Activated CD8-positive, alpha-beta memory T cell treated with anti-CD3 and anti-CD28 coated beads for 4 hours (primary cell): ENCODE measurements around the gene TSNAXIP1.
"Not testable (repeated sequence)": the region's sequence is repeated elsewhere in the genome, so short reads cannot be mapped to it uniquely, and the experiment has no call there.

Source experiments
- DNase-seq, 2 donors: peaks; one replicate each; pipeline ENCODE4 v3.0.0-alpha.2; 2020; ENCODE audit warnings: low read depth in 2 of 2

Gene TSNAXIP1

DNA sequence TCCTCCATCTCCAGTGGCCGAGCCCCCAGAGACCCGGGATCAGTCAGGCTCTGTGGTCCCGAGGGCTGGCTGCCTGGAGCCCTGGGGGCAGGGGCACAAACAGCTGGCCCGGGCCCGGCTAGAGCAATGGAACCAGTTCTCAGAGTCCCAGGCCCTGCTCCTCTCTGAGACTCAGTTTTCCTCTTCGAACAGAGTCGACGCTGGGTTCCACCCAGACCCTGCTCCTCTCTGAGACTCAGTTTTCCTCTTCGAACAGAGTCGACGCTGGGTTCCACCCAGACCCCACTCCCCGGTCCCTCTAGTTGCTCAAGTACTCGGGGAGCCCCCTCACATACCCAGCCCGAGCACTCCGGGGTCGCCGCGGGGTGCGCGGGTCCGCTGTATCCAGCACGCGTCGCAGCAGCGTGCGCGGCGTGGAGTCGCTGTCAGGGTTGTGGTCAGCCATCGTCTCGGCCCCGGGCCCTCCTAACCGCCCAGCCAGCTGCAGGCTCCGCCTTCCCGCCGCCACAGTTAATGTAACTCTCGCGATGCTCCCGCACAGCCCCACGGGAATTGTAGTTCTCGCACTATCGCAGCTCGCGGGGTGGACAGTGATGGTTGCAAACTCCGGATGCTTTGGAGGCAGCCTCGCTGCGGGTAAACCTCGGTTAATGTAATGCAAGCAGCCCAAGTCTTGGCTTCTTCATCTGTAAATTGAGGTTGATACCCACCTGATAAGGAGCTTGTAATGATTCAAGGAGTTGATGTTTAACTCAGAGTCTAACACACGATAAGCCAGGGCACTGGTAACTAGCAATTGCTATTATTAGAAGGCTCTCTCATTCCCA is 26.9 kb downstream of the TSNAXIP1 start:
- peak; percentile 80 for DNase-seq

DNA sequence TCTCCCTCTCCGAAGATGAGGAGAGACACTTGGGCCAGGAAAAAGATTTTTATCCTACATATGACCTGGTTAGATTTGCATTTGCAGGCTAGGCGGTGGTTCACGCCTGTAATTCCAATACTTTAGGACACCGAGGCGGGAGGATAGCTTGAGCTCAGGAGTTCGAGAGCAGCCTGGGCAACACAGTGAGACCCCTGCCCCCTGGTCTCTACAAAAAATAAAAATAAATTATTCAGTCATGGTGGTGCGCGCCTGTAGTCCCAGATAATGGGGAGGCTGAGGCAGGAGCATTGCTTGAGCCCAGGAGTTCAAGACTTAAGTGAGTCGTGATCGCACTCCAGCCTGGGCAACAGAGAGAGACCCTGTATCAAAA is 27.5 kb downstream of the TSNAXIP1 start:
- DNase-seq, result no peak

DNA sequence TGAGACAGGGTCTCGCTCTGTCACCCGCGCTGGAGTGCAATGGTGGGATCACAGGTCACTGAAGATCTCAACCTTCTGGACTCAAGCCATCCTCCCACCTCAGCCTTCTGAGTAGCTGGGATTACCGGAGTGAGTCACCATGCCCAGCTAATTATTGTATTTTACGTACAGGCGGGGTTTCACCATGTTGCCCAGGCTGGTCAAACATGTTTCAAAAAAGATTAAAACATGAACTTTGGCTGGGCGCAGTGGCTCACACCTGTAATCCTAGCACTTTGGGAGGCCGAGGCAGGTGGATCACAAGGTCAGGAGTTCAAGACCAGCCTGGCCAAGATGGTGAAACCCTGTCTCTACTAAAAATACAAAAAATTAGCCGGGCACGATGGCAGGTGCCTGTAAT is 30.5 kb downstream of the TSNAXIP1 start:
- not testable (repeated sequence) for DNase-seq

DNA sequence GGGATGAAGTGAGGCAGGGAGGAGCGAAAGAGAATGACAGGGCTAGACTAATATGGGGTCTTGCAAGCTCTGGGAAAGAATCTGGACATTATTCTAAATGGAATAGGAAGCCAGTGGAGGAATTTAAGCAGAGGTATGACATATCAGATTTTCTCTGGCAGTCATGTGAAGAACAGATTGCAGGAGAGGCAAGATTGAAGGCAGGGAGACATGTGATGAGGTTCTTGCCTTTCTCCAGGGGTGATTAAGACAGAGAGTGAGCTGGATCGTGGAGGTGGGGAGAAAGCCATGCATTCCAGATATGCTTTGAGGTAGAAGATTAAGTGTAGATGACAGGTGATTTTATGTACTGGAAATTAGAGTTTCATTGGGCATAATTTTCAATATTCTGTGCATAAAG is 31.1 kb downstream of the TSNAXIP1 start:
- DNase-seq, result no peak

DNA sequence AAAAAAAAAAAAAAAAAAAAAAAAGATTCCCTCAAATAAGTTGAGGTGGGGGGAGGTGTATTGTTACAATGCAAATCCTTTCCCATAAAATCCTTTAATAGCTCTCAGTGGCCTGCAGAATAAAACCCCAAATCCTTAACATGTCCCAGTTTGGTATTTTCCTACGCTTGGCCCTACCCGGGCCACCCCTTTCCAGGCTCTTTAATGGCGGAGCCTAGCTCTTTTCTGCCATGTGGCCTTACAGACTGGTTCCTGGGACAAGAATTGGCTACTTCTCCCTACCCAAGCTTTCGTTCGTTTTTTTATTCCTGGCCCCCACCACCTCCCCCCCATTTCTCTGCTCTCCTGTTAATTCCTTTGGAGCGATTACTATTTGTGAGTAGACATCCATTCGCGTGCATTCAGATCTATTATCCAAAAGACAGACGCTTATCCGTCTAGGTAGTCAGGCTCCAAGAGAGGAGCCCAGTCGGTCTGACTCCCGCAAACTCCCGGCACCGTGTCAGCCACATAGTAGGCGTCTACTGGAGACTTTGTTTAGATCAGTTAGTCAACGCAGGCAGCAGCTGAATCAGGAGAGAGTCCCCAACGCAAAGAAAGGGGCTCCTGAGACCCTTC is 34.6 kb downstream of the TSNAXIP1 start:
- DNase-seq, result no peak

DNA sequence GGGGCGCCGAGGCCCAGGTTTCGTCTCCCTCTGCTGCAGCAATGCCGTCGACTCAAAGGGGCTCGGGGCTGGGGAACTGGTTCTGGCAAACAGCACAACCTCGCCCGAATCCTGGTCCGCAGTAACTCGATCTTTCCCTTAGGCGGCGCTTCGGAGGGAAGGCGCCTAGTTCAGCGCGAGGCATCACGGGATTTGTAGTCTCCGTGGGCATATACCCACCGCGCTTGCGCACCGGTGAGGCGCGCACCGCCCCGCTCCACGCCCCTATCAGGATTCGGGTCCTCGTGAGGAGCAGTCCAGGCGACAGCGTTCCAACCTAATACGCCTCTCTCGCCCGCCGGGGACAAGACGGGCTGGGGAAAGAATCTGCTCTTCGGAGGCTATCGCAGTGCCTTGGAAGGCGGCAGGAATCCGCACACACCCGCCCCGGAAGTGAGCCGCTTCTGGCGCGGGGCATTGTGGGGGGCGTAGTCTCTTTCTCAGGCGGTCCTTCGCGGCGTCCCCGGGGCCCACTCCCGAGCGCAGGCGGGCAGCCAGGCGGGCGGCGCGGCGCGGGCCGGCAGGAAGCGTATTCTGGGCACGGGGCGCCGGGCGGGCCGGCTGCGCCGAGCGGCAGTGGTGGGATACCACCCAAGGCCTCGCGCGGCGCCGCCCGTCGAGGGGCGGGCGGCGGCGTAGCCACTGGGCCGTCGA is 35.3 kb downstream of the TSNAXIP1 start, which contains the start of gene THAP11:
Gene THAP11, plus strand, starts transcription at position 505 of the 693 bp plus-strand sequence. CDS start 235 bp downstream, outside the sequence.
- peak; percentile 85 to 92 for DNase-seq

DNA sequence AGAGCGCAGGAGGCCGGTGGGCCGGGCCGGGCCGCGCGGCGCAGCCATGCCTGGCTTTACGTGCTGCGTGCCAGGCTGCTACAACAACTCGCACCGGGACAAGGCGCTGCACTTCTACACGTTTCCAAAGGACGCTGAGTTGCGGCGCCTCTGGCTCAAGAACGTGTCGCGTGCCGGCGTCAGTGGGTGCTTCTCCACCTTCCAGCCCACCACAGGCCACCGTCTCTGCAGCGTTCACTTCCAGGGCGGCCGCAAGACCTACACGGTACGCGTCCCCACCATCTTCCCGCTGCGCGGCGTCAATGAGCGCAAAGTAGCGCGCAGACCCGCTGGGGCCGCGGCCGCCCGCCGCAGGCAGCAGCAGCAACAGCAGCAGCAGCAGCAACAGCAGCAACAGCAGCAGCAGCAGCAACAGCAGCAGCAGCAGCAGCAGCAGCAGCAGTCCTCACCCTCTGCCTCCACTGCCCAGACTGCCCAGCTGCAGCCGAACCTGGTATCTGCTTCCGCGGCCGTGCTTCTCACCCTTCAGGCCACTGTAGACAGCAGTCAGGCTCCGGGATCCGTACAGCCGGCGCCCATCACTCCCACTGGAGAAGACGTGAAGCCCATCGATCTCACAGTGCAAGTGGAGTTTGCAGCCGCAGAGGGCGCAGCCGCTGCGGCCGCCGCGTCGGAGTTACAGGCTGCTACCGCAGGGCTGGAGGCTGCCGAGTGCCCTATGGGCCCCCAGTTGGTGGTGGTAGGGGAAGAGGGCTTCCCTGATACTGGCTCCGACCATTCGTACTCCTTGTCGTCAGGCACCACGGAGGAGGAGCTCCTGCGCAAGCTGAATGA is 36.0 kb downstream of the TSNAXIP1 start:
- DNase-seq, result peak; percentile 15 to 16

DNA sequence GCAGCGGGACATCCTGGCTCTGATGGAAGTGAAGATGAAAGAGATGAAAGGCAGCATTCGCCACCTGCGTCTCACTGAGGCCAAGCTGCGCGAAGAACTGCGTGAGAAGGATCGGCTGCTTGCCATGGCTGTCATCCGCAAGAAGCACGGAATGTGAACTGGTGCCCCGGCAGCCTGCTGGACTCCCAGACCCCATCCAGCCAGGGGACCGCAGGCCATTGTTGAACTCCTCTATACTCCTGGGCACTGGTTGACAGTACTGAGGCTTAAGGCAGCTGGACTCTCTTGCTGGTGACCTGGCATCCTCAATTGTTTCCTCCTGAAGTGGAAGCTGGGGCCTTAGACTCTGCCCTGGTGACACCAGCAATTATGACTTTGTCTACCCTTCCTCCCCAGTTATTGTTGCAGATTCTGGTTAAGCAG is 36.7 kb downstream of the TSNAXIP1 start:
- no peak for DNase-seq

DNA sequence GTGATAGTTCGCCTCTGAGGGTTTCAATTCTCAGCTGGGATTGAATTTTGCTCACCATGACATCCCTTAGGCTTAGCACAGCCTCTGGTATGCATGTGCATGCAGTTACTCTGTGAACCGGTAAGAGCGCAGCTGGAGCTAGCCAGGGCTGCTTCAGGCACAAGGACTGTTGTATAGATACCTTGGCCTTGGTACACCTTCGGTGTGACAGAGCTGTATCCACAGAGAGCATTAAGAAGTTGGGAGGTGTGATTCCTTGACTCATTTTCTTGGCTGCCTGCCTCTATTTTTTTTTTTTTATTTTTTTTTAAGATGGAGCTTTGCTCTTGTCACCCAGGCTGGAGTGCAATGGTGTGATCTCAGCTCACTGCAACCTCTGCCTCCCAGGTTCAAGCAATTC is 37.8 kb downstream of the TSNAXIP1 start:
- no peak for DNase-seq

DNA sequence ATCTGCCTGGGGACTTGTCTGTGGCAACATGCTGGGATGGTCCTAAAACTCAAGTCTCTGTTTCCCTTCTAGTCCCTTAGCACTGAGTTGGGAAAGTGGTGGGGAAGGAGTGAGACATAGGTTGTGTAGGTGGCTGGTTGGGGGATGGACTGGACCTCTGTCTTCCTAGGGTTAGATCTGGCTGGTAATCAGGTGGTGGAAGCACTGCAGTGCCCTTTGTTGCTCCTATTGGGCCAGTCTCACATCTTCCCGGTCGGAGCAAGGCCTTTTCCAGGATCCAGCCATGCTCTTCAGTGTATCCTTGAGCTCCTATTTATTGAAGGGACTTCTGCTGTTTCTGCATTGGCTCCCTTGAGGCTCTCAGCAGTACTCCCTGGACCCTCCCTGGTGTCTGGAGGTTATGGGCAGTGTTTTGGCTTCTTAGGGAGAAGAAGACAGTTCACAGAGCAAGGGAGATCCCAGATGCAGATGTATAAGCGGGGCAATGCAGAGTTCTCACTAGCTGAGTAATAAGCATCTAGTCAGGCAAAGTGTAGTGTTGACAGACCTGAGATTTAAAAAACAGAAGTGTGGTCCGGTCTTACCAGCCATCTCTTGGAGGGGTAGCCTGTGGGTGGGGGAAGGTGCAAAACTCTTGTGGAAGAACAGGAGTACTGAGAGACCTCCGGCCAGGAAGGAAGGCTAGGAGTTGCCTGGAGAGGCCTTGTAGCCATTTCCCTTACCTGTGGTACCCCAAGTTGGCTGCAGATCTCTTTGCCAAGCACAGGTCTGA is 38.8 kb downstream of the TSNAXIP1 start:
- no peak for DNase-seq

DNA sequence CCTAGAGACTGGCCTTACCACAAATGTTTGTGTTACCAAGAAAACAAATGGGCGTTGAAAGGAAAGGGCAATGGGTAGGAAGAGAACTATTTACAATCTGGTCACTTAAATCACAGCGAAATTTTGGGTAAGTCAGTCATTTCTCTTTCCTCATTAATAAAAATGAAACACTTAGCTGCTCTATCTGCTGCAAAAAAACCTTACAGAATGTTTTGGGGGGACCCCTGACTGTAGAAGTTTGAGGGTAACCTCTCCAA is 39.3 kb downstream of the TSNAXIP1 start:
- DNase-seq, result no peak

DNA sequence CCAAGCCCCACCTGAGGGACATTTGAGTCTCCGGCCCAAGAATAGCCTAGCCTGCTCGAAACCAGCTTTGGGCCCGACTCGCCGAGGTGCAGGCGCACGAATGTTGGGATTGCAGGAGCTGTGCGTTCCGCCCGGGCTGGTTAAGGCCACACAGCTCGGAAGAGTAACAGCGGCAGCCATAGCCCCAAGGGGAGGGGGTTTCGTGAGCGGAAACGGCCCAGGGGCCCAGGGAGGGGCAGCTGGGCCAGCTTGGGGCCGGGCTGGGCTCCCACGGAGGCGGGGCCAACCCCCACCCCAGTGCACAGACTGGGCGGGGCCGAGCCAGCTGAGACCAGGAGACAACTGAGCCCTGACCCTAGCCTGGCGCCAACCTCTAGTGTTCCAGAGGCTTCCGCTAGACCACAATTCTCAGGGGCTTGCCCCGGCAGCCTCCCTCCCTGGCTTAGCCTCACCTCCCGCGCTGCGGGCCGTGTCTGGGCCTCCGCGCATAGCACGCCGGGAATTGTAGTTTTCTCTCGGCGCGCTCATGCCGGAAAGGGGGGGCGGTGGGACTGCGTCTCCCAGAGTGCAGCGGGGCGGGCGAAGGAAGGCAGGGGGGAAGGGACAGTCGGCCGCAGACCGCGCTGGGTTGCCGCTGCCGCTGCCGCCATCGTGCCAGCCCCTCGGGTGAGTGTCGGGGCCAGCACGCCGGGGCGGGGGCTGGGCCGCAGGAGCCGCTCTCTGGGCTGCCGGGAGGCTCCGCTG is 39.8 kb downstream of the TSNAXIP1 start, which contains the start of gene NUTF2:
Gene NUTF2, plus strand, starts transcription at position 614 of the 744 bp plus-strand sequence. CDS start 18,198 bp downstream, outside the sequence.
- DNase-seq, result peak; percentile 90 to 91

DNA sequence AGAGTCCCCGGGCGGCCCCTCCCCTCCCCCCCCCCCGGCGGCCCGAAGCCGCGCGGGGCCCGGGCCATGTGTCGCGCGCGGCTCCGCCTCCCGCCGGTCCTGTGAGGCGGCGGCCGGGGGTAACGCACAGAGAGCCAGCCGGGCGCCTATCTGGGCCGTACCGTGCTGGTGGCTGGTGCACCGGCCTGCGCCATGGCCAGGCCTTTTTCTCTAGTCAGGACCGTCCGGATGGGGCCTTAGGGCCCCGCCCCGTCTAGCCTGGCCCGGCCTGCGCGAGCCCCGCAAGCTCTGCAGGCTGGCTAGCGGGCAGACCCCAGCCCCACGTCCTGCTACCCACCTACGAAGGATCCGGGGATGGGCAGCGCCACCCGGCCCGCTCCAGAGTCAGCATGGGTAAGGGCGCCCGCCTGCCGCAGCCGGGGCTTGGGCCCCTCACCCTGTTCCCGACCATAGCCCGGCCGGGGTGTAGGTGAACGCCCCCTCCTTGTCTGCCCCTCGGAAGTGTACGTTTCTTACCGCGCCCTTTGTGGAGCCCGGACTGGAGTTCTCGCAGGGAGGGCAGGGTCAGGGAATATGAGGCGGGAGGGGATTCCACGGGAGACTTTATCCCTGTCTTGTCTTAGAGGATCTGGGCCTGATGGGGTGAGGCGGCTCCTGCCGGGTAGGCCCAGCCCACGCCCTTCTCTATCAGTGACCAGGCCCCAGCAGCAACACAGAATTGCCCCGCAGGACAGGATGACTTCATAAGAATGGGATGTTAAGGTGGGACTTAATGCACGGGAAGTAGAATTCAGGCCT is 40.6 kb downstream of the TSNAXIP1 start, which contains the start of gene CENPT:
Gene CENPT, minus strand, starts transcription at position 630 of the 798 bp plus-strand sequence. CDS start 13,834 bp downstream, outside the sequence.
- DNase-seq, result peak in 1 of 2 donors; percentile 10

DNA sequence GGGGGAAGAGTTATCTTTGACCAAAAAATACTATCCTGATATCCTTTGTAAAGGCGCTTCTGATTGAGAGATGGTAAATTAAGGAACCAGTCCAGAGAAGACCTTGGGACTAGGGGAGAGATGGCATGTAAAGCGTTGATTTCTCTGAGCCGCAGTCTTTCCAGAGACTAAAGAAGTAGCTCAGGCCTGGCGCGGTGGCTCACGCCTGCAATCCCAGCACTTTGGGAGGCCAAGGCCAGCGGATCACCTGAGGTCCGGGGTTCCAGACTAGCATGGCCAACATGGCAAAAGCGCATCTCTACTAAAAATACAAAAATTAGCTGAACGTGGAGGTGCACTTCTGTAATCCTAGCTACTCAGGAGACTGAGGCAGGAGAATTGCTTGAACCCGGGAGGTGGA is 41.4 kb downstream of the TSNAXIP1 start:
- DNase-seq, result no peak

DNA sequence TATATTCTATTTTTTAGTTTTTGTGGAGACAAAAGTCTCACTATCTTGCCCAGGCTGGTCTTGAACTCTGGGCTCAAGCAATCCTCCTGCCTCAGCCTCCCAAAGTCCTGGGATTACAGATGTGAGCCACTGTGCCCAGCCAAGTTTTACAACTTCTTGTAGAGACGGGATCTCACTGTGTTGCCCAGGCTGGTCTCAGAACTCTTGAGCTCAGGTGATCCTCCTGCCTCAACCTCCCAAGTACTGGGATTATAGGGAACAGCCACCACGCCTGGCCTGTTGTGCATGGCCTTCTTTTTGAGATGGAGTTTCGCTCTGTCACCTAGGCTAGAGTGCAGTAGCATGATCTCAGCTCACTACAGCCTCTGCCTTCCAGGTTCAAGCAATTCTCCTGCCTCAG is 47.0 kb downstream of the TSNAXIP1 start:
- DNase-seq, result no peak

DNA sequence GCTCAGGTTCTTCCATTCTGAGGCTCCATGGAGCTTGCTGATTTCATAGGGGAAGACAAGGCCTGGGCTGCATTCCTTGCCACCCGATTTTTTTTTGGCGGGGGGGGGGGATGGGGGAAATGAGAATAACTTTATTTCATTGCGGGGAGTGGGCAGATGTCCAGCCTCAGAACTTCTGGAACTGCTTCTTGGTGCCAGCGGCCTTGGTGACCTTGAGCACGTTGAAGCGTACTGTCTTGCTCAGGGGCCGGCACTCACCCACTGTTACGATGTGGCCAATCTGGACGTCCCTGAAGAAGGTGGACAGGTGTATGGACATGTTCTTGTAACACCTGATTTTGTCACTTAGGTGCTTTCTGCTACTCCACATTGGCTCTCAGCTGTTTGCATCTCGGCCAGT is 49.1 kb downstream of the TSNAXIP1 start:
- DNase-seq, result no peak

DNA sequence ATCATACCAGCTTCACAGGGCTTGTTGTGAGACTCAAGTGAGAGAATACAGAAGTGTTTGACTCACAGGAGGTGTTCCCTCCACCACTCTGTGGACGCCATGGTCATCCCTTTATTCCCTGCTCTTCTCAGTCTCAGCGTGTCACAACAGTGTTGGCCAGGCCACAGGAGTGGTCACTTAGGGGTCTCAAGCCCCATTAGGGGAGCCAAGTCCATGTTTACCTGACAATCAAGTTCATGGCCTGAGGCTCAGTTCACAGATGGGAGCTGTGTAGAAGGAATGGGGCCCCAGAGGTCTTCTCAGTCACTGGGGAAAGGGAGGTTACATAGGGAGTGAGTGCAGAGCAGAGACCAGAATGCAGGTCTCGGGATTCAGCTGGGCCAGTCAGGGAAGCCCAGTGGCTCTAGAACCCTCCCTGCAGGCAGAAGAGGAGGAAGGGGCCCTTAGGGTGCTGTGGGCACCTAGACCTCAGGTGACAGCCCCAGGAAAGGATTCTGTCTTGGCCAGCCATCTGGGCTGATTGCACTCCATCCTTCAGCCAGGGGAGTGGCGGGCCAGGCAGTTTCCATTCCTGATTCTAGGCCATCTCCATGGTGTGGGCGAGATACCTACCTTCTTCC is 50.3 kb downstream of the TSNAXIP1 start:
- DNase-seq, result no peak

DNA sequence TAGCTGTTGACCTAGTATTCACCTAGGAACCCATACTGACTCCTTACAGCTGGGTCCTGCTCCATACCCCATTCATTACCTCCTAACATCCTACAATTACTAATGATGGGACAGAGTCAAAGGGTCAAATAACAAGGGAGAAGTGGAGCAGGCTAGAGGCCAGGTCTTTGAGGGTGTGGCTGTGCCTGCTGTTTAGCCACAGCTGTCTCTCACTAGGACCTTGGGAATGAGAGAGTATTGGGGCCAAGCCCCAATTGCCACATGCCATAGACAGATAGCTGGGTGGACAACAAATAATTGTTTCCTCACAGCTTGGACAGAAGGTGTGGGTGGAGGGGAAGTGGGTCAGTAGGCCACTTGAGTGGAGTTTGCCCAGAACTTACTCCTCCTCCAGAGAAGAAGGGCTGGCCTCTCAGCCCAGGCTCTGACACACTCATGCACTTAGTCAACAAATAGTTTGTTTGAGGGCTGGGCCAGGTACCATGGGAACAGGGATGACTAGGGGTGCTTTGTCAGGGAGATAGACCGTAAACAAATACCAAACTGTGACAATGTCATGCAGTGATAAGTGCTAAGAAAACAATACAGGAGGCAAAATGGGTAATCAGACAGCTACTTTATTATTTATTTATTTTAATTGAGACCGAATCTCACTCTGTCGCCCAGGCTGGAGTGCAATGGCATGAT is 51.0 kb downstream of the TSNAXIP1 start:
- DNase-seq, result no peak
